Body of pancreas (tissue), 4 donors: ENCODE measurements around the gene FAM83D. TPM values are rescaled to one million over a fixed set of nuclear protein-coding genes. Genes with fewer than 3 reads are reported as not detected.

Experiments
- ATAC-seq: fragments of 150-250 bp; one replicate; pipeline ENCODE4 v1.9.1; 2016
- DNase-seq, 4 donors: peaks; one replicate each; pipeline ENCODE4 v3.0.0-alpha.2; 2019
- H3K27ac ChIP-seq, 4 donors: fragments of 200-600 bp; sonication (generic); 1 replicate in 3 of 4; 2 replicates in 1 of 4; pipeline versions ENCODE4 v1.5.1 to v1.6.1; 2016 to 2019; ENCODE audit warnings: mild to moderate bottlenecking in 1 of 4, mixed read lengths in 1 of 4, moderate library complexity in 1 of 4
- H3K27me3 ChIP-seq, 2 donors: fragments of 200-600 bp; sonication (generic); one replicate each; pipeline ENCODE4 v1.6.0; 2016; ENCODE audit warnings: mild to moderate bottlenecking in 1 of 2
- H3K36me3 ChIP-seq, 2 donors: fragments of 200-600 bp; sonication (generic); replicated peaks in 1 of 2; 2 replicates each; pipeline ENCODE4 v1.5.1; 2016; ENCODE audit warnings: low read depth in 2 of 2; ENCODE audit not compliant: insufficient read depth in 1 of 2
- H3K4me1 ChIP-seq: fragments of 200-600 bp; sonication (generic); one replicate; pipeline ENCODE4 v1.6.0; 2016
- H3K4me3 ChIP-seq, 2 donors: fragments of 200-600 bp; sonication (generic); 1 replicate in 1 of 2; 2 replicates in 1 of 2; pipeline ENCODE4 v1.5.1; 2016 to 2019
- H3K9me3 ChIP-seq, 3 donors: fragments of 200-600 bp; sonication (generic); 1 replicate in 2 of 3; 2 replicates in 1 of 3; pipeline ENCODE4 v1.5.1; 2016
- CTCF ChIP-seq, 7 experiments: fragments of 450-650 bp in 4 of 7; fragments of 200-600 bp in 3 of 7; sonication (generic) in 3 of 7; IDR thresholded peaks; one replicate each; pipeline ENCODE4 v1.5.1; 2016 to 2019; ENCODE audit warnings: antibody characterized with exemption in 7 of 7
- POLR2A ChIP-seq, 3 donors: fragments of 450-650 bp; IDR thresholded peaks; one replicate each; pipeline ENCODE4 v1.6.1; 2016; ENCODE audit warnings: antibody characterized with exemption in 3 of 3, mild to moderate bottlenecking in 2 of 3
- WGBS, 2 donors: methylation state at CpG; one replicate each; pipeline ENCODE4 v1.1.5; 2017; 5-methylcytosine and 5-hydroxymethylcytosine counted together
- intact Hi-C: fragments of 100-400 bp; cut with DNase I; formaldehyde crosslinking; loops from one replicate; pipeline ENCODE4 v1.15.1; 2023
- small RNA-seq: library from RNA; depleted of rRNA; stranded (forward); fragments of <200 nt; gene quantifications from one replicate; pipeline ENCODE3, GENCODE V24; 2016
- total RNA-seq, 2 donors: library from RNA; depleted of rRNA; stranded (reverse); fragments of >200 nt; gene quantifications; one replicate each; pipeline ENCODE4 v1.1.0, GENCODE V29; 2016

FAM83D gene
- total RNA-seq, 2 donors from 2014 or later = 0.52 TPM; not detected in 1

GRCh38 chr20:38999965-39000910 lies 74.0 kb downstream of the FAM83D start:
- no peaks in the 10 kb centered on the region for H3K27me3 ChIP-seq
- 84 to 94% methylated on average over 6 of the region's 6 CpGs for WGBS, 2 donors
- no peak overlapping the region for H3K27ac ChIP-seq
- H3K9me3 ChIP-seq = no peaks in the 10 kb centered on the region
- intact Hi-C loops = loop anchor here (10.0 kb wide), 1 partner anchor 55 kb away; no protein-coding TSS in a partner anchor
- ATAC-seq (no peak), DNase-seq (no peak)
- H3K36me3 ChIP-seq = peaks cover 0 to 12% of the 10 kb centered on the region in 2 donors
- H3K4me1 ChIP-seq = no peaks in the 10 kb centered on the region
- no peak overlapping the region for H3K4me3 ChIP-seq
- no peak for TF ChIP-seq CTCF (IDR thresholded peaks at IDR 0.05)
- no peak for TF ChIP-seq POLR2A (IDR thresholded peaks at IDR 0.05)

Small RNAs within 50 kb of the gene (small RNA-seq; reads per million reads assigned to genes)
- not detected for gene AL023803.1

Other genes starting within 250 kb of the FAM83D start
- gene SLC32A1, start 201.9 kb upstream of the FAM83D start, total RNA-seq = not detected
- 1 to 10 TPM; 4.9 to 7.9 TPM for gene ACTR5, start 178.0 kb upstream of the FAM83D start, total RNA-seq
- 1 to 10 TPM; 1.6 to 4.7 TPM for gene PPP1R16B, start 120.7 kb upstream of the FAM83D start, total RNA-seq
- gene DHX35, start 35.9 kb downstream of the FAM83D start, total RNA-seq = 1 to 10 TPM; 6.9 to 7.3 TPM